Measurements from ENCODE around the gene SLC6A18.

- no peak for TF ChIP-seq CTCF (IDR thresholded peaks at IDR 0.05; ENCODE audit: insufficient read depth, low read depth, low read length)
- no peak for TF ChIP-seq EZH2 (IDR thresholded peaks at IDR 0.05; ENCODE audit: insufficient read depth, low read length)
Observed at GRCh38 chr5:1187234-1187949, 37.8 kb upstream of the SLC6A18 start.
